Keratinocyte (primary cell): ENCODE data around the gene APP.
A peak's percentile ranks its signal among the peaks of the same experiment; 100 is the strongest.

ENCODE experiments used
- EZH2 ChIP-seq: IDR thresholded peaks from one replicate; pipeline ENCODE4 v1.6.1; 2012; ENCODE audit warnings: inconsistent platforms, mild to moderate bottlenecking, low read length, moderate library complexity
- TF ChIP-seq, protein P1 (sequence below), 3 experiments: IDR thresholded peaks in 1 of 3; conservative IDR thresholded peaks in 1 of 3; optimal IDR thresholded peaks in 1 of 3; 2 replicates in 2 of 3; 3 replicates in 1 of 3; pipeline versions ENCODE3 to v1.5.1; 2011; ENCODE audit warnings: low read length in 3 of 3, mild to moderate bottlenecking in 3 of 3, moderate library complexity in 2 of 3, control low read depth in 1 of 3, inconsistent platforms in 1 of 3; ENCODE audit not compliant: insufficient read depth in 2 of 3; ENCODE audit errors: extremely low read depth in 1 of 3

DNA sequence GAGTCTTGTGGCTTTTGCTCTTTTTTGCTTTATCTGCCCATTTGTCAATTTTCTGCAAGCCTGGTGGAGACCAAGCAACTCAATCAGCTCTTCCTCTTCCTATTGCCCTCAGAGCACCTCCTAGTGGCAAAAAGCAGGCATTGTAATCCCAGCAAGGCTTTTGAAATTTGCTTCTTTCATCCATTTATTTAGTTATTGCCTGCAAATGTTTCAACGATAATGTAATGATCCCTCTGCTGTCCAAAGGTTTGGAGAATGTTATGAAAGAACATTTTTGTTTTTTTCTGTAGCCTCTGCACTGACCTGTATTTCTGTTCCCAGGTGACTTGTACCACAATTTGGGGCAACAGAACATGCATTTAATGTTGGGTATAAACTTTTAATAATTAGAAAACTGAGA is 308.0 kb downstream of the APP start:
- TF ChIP-seq, protein P1, sequence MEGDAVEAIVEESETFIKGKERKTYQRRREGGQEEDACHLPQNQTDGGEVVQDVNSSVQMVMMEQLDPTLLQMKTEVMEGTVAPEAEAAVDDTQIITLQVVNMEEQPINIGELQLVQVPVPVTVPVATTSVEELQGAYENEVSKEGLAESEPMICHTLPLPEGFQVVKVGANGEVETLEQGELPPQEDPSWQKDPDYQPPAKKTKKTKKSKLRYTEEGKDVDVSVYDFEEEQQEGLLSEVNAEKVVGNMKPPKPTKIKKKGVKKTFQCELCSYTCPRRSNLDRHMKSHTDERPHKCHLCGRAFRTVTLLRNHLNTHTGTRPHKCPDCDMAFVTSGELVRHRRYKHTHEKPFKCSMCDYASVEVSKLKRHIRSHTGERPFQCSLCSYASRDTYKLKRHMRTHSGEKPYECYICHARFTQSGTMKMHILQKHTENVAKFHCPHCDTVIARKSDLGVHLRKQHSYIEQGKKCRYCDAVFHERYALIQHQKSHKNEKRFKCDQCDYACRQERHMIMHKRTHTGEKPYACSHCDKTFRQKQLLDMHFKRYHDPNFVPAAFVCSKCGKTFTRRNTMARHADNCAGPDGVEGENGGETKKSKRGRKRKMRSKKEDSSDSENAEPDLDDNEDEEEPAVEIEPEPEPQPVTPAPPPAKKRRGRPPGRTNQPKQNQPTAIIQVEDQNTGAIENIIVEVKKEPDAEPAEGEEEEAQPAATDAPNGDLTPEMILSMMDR (optimal IDR thresholded peaks at IDR 0.05 in 1 of 3, IDR thresholded peaks at IDR 0.05 in 1 of 3, conservative IDR thresholded peaks at IDR 0.05 in 1 of 3; ENCODE audit: extremely low read depth in 1 of 3, insufficient read depth in 2 of 3, low read length in 3 of 3), result peak; percentile 66 to 85 (median 79)
- no peak for TF ChIP-seq EZH2
